H1 (cell line): ENCODE data around the gene CYP46A1. TPM values are rescaled to one million over a fixed set of nuclear protein-coding genes. Genes with fewer than 3 reads are reported as not detected.

ENCODE experiments used
- CTCF ChIA-PET: fragments of 300-600 bp; sonication (Branson Sonifier 250); formaldehyde crosslinking; loops from one replicate; lab custom pipeline; 2021; ENCODE audit not compliant: partially characterized antibody; lab: Charles Lee
- POLR2A ChIA-PET: fragments of 300-600 bp; sonication (Branson Sonifier 250); formaldehyde crosslinking; loops from one replicate; lab custom pipeline; 2021; ENCODE audit warnings: inconsistent platforms; ENCODE audit not compliant: partially characterized antibody; lab: Charles Lee
- DNase-seq, 2 experiments: peaks; one replicate each; pipeline versions ENCODE4 v3.0.0 to v3.0.0-alpha.2; 2010 to 2022; ENCODE audit warnings: low spot score in 2 of 2, low read depth in 1 of 2, mixed read lengths in 1 of 2
- FAIRE-seq: peaks from 2 replicates; lab custom pipeline; 2011; peaks lifted over from hg19 to GRCh38; lab: Jason Lieb, UNC
- H2AFZ ChIP-seq: 2 replicates; pipeline ENCODE4 v1.8.1; 2012; ENCODE audit warnings: low read length, inconsistent platforms
- H2AK5ac ChIP-seq: 2 replicates; pipeline ENCODE4 v1.6.1; 2013; ENCODE audit warnings: low read depth, low read length
- H2BK120ac ChIP-seq: replicated peaks from 2 replicates; pipeline ENCODE3; 2013; ENCODE audit warnings: low read depth, low read length, inconsistent platforms
- H2BK12ac ChIP-seq: 2 replicates; pipeline ENCODE4 v1.6.1; 2013; ENCODE audit warnings: low read depth, low read length
- H2BK15ac ChIP-seq: 2 replicates; pipeline ENCODE4 v1.6.1; 2013; ENCODE audit warnings: low read length
- H2BK20ac ChIP-seq: 2 replicates; pipeline ENCODE4 v1.6.1; 2013; ENCODE audit warnings: low read length
- H2BK5ac ChIP-seq: 2 replicates; pipeline ENCODE4 v1.6.1; 2013; ENCODE audit warnings: low read depth, low read length
- H3K14ac ChIP-seq: 2 replicates; pipeline ENCODE4 v1.6.1; 2013; ENCODE audit warnings: inconsistent platforms; ENCODE audit not compliant: insufficient read length
- H3K18ac ChIP-seq: 2 replicates; pipeline ENCODE4 v1.6.1; 2013; ENCODE audit warnings: low read length; ENCODE audit errors: extremely low read depth
- H3K23ac ChIP-seq: 2 replicates; pipeline ENCODE4 v1.6.1; 2013; ENCODE audit warnings: inconsistent platforms; ENCODE audit not compliant: insufficient read length
- H3K23me2 ChIP-seq: 2 replicates; pipeline ENCODE4 v1.6.1; 2013; ENCODE audit warnings: low read depth, low read length
- H3K27ac ChIP-seq: 2 replicates; pipeline ENCODE4 v1.6.1; 2011; ENCODE audit warnings: low read depth, low read length, inconsistent platforms
- H3K27me3 ChIP-seq, 4 experiments: replicated peaks in 1 of 4; 1 replicate in 1 of 4; 2 replicates in 3 of 4; pipeline versions ENCODE4 v1.6.1 to v1.8.1; 2011 to 2013; ENCODE audit warnings: low read length in 3 of 4, mild to moderate bottlenecking in 3 of 4, inconsistent platforms in 2 of 4, mixed read lengths in 2 of 4, moderate library complexity in 1 of 4; ENCODE audit not compliant: control insufficient read depth in 3 of 4, insufficient read depth in 3 of 4; ENCODE audit errors: extremely low read depth in 1 of 4
- H3K36me3 ChIP-seq, 4 experiments: 2 replicates each; pipeline versions ENCODE4 v1.6.1 to v1.8.1; 2011 to 2013; ENCODE audit warnings: mild to moderate bottlenecking in 4 of 4, low read length in 3 of 4, moderate library complexity in 2 of 4, control low read depth in 1 of 4, inconsistent platforms in 1 of 4; ENCODE audit not compliant: insufficient read depth in 4 of 4, control insufficient read depth in 2 of 4
- H3K4ac ChIP-seq: replicated peaks from 2 replicates; pipeline ENCODE3; 2013; ENCODE audit warnings: low read length, low read depth, mixed read lengths, inconsistent platforms; ENCODE audit not compliant: insufficient read length
- H3K4me1 ChIP-seq, 4 experiments: replicated peaks in 1 of 4; 1 replicate in 1 of 4; 2 replicates in 3 of 4; pipeline versions ENCODE4 v1.6.1 to v1.8.1; 2011 to 2013; ENCODE audit warnings: low read length in 3 of 4, inconsistent platforms in 2 of 4, mixed read lengths in 1 of 4; ENCODE audit not compliant: insufficient read depth in 4 of 4, control insufficient read depth in 3 of 4
- H3K4me2 ChIP-seq, 2 experiments: 2 replicates each; pipeline versions ENCODE4 v1.6.1 to v1.8.1; 2011 to 2013; ENCODE audit warnings: low read depth in 2 of 2, low read length in 2 of 2, control low read depth in 1 of 2, inconsistent platforms in 1 of 2, mild to moderate bottlenecking in 1 of 2; ENCODE audit not compliant: insufficient read depth in 1 of 2
- H3K4me3 ChIP-seq, 4 experiments: fragments of 200-600, 300-600 bp in 1 of 4; sonication (generic), shearing (Covaris generic), sonication (Bioruptor Twin) in 1 of 4; 2 replicates each; pipeline versions ENCODE4 v1.5.1 to v1.8.1; 2011 to 2016; ENCODE audit warnings: low read length in 4 of 4, low read depth in 3 of 4, control low read depth in 2 of 4, inconsistent platforms in 2 of 4, mild to moderate bottlenecking in 2 of 4, mixed read lengths in 1 of 4, moderate library complexity in 1 of 4; ENCODE audit not compliant: insufficient read depth in 2 of 4; ENCODE audit errors: extremely low read depth in 1 of 4
- H3K56ac ChIP-seq: replicated peaks from 2 replicates; pipeline ENCODE3; 2013; ENCODE audit warnings: low read depth, mild to moderate bottlenecking, mixed read lengths, low read length, inconsistent platforms; ENCODE audit not compliant: insufficient read length
- H3K79me1 ChIP-seq: 2 replicates; pipeline ENCODE4 v1.6.1; 2013; ENCODE audit warnings: low read depth, low read length, control low read depth
- H3K79me2 ChIP-seq, 2 experiments: 2 replicates each; pipeline versions ENCODE4 v1.6.1 to v1.8.1; 2012 to 2013; ENCODE audit warnings: low read length in 2 of 2, mild to moderate bottlenecking in 2 of 2, inconsistent platforms in 1 of 2; ENCODE audit not compliant: insufficient read depth in 2 of 2, control insufficient read depth in 1 of 2
- H3K9ac ChIP-seq, 4 experiments: replicated peaks in 1 of 4; 1 replicate in 1 of 4; 2 replicates in 3 of 4; pipeline versions ENCODE4 v1.6.1 to v1.8.1; 2011 to 2013; ENCODE audit warnings: low read depth in 3 of 4, low read length in 3 of 4, control low read depth in 2 of 4, mild to moderate bottlenecking in 2 of 4, moderate library complexity in 2 of 4, inconsistent platforms in 1 of 4; ENCODE audit errors: extremely low read depth in 1 of 4
- H3K9me3 ChIP-seq, 2 experiments: 2 replicates each; pipeline versions ENCODE4 v1.6.1 to v1.8.1; 2012 to 2013; ENCODE audit warnings: mild to moderate bottlenecking in 2 of 2, moderate library complexity in 2 of 2, control low read depth in 1 of 2, inconsistent platforms in 1 of 2, low read depth in 1 of 2, low read length in 1 of 2, mixed read lengths in 1 of 2; ENCODE audit not compliant: insufficient read depth in 2 of 2
- H4K20me1 ChIP-seq, 2 experiments: replicated peaks in 1 of 2; 2 replicates each; pipeline versions ENCODE3 to v1.8.1; 2011 to 2013; ENCODE audit warnings: inconsistent platforms in 2 of 2, low read length in 2 of 2, mild to moderate bottlenecking in 1 of 2; ENCODE audit not compliant: insufficient read depth in 2 of 2, control insufficient read depth in 1 of 2
- H4K5ac ChIP-seq: 2 replicates; pipeline ENCODE4 v1.6.1; 2013; ENCODE audit warnings: low read length, low read depth, mixed read lengths, inconsistent platforms; ENCODE audit not compliant: insufficient read length
- H4K8ac ChIP-seq: 2 replicates; pipeline ENCODE4 v1.8.0; 2013; ENCODE audit warnings: mild to moderate bottlenecking, moderate library complexity, low read length, inconsistent platforms; ENCODE audit not compliant: insufficient read depth; ENCODE audit errors: extremely low read depth
- H4K91ac ChIP-seq: replicated peaks from 2 replicates; pipeline ENCODE3; 2013; ENCODE audit warnings: low read length, mixed read lengths, inconsistent platforms; ENCODE audit not compliant: insufficient read length
- CBX8 ChIP-seq: fragments of 300-800, 300-1000 bp; sonication (generic); IDR thresholded peaks from 2 replicates; pipeline ENCODE4 v1.7.1; 2016; ENCODE audit warnings: low read depth, low read length, borderline replicate concordance
- CREB1 ChIP-seq: IDR thresholded peaks from 2 replicates; pipeline ENCODE4 v1.6.1; 2012; ENCODE audit warnings: inconsistent platforms
- JUND ChIP-seq: IDR thresholded peaks from 2 replicates; pipeline ENCODE4 v1.6.1; 2011; ENCODE audit warnings: mild to moderate bottlenecking, improper control_type of control experiment, low read length
- KDM4A ChIP-seq: IDR thresholded peaks from one replicate; pipeline ENCODE4 v1.7.1; 2012; ENCODE audit warnings: low read depth, mild to moderate bottlenecking, moderate library complexity, low read length, inconsistent platforms; ENCODE audit not compliant: severe bottlenecking
- POLR2A ChIP-seq, 2 experiments: IDR thresholded peaks; 1 replicate in 1 of 2; 2 replicates in 1 of 2; pipeline ENCODE4 v1.6.1; 2011; ENCODE audit warnings: low read depth in 2 of 2, low read length in 2 of 2, mild to moderate bottlenecking in 2 of 2; ENCODE audit errors: control extremely low read depth in 1 of 2
- WGBS, 2 experiments: shearing (Covaris generic) in 1 of 2; methylation state at CpG; one replicate each; pipeline versions ENCODE4 v1.1.6 to v1.1.7; 2013 to 2015; ENCODE audit warnings: low lambda C conversion rate in 2 of 2, mixed read lengths in 2 of 2, inconsistent platforms in 1 of 2, low coverage in 1 of 2, missing lambda C conversion rate in 1 of 2; ENCODE audit not compliant: insufficient replicate concordance in 2 of 2, insufficient coverage in 1 of 2, insufficient read length in 1 of 2; ENCODE audit errors: extremely low coverage in 1 of 2, missing lambda C conversion rate in 1 of 2; 5-methylcytosine and 5-hydroxymethylcytosine counted together
- polyA plus RNA-seq, 7 experiments: library from polyadenylated mRNA; depleted of rRNA in 3 of 7; stranded (reverse) in 5 of 7; unstranded in 2 of 7; fragments of >200 nt in 5 of 7; fragments of 200-250 nt in 2 of 7; gene quantifications; 1 replicate in 5 of 7; 2 replicates in 1 of 7; 4 replicates in 1 of 7; pipeline versions ENCODE4 v1.2.1 to v1.2.3, GENCODE V29; 2011 to 2013; ENCODE audit warnings: missing spikeins in 2 of 7, mixed read lengths in 2 of 7
- total RNA-seq: library from RNA; stranded (reverse); fragmentation: NEBNext Ultra II Directional; extraction: Animal tissue kit (Norgen Biotek cat#: 25700); gene quantifications from 2 replicates; pipeline ENCODE4 v1.2.1, GENCODE V29; 2021
- TF ChIP-seq, protein P1 (sequence below): IDR thresholded peaks from 2 replicates; pipeline ENCODE4 v1.6.1; 2012; ENCODE audit warnings: low read length, inconsistent platforms
- TF ChIP-seq, protein P2 (sequence below), 3 experiments: IDR thresholded peaks; 1 replicate in 2 of 3; 2 replicates in 1 of 3; pipeline versions ENCODE4 v1.5.1 to v1.6.1; 2011; ENCODE audit warnings: low read length in 3 of 3, mild to moderate bottlenecking in 3 of 3, inconsistent platforms in 2 of 3, low read depth in 1 of 3, moderate library complexity in 1 of 3; ENCODE audit not compliant: insufficient read depth in 1 of 3; ENCODE audit errors: control extremely low read depth in 1 of 3

CYP46A1 gene
- total and polyA plus RNA-seq, 2 of the 8 experiments (the other 6 are each of a cell fraction or from before 2014, with no cell fraction given) = 0.41 to 1.3 TPM

DNA sequence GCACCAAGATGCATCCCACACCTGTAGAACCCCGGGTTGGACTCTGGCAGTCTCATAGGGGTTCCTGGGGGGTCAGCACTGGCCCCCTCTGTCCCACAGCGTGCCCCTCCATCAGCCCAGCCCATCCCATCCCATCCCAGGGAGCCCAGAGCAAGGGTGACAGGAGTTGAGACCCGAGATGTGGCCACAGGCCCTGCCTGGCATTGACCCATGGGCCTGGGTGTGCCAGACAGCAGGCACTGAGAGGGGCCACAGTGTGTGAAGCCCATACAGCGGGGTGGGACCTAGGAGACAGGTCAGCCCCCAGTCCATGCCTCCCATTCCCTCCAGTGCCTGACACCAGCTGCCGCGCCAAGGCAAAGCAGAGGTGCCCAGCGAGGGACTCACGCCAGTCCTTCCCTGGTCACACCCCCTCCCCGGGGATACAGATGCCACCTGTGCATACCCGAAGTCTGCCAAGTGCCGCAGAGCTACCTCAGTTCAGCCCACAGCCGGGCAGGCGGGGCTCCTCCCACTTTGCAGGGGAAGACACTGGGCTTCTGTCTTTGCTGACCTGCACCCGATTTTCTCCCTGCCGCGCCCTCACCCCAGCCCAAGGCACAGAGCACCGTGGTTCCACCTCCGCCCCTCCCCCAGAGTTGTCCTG is 50.4 kb downstream of the CYP46A1 start:
- H3K27ac ChIP-seq = no peak overlapping the region
- H3K4me3 ChIP-seq = no peak overlapping the region
- ChIA-PET CTCF (interaction anchor here (1.5 to 18.9 kb wide), 4 partner anchors 13 to 166 kb away, joined by 4 to 237 read pairs (median 80); no protein-coding TSS in a partner anchor), POLR2A (interaction anchor here (0.8 kb wide), 1 partner anchor 150 kb away, joined by 3 read pairs; no protein-coding TSS in a partner anchor)
- H3K18ac ChIP-seq = no peak overlapping the region; the same call in none of the 2 replicates
- FAIRE-seq (no peak), DNase-seq (no peak)
- H3K56ac ChIP-seq = no peak overlapping the region
- H2AFZ ChIP-seq = no peak overlapping the region
- H3K36me3 ChIP-seq = no peaks in the 10 kb centered on the region; a peak in 1 of 8 replicates
- WGBS, 2 experiments = 90% methylated on average over 18 of the region's 18 CpGs; no CpG with 5 or more reads in 1 of the 2 experiments
- H3K79me2 ChIP-seq = no peaks in the 10 kb centered on the region
- H2AK5ac ChIP-seq = 0 out of 2 replicates have a peak overlapping the region, but pooled peaks have one; percentile 24
- no peaks in the 10 kb centered on the region for H3K79me1 ChIP-seq
- H3K4me2 ChIP-seq = no peak overlapping the region
- H3K4me1 ChIP-seq = peaks cover 0 to 6% (median 6%) of the 10 kb centered on the region in 4 experiments; a peak in 5 of 7 replicates
- H2BK12ac ChIP-seq = no peak overlapping the region
- H4K5ac ChIP-seq = no peak overlapping the region
- H3K27me3 ChIP-seq = 0 out of 7 replicates have a peak, but pooled peaks cover 0 to 3% (median 0%) of the 10 kb centered on the region in 4 experiments
- peak overlapping the region; percentile 21 for H3K4ac ChIP-seq
- H3K23me2 ChIP-seq = peaks cover 2% of the 10 kb centered on the region; the same call in 1 of the 2 replicates
- H3K9me3 ChIP-seq = no peaks in the 10 kb centered on the region
- no peak overlapping the region for H2BK120ac ChIP-seq
- no peak overlapping the region for H3K23ac ChIP-seq
- H2BK5ac ChIP-seq = 0 out of 2 replicates have a peak overlapping the region, but pooled peaks have one; percentile 60
- no peaks in the 10 kb centered on the region for H4K20me1 ChIP-seq
- no peak overlapping the region for H2BK15ac ChIP-seq
- H4K91ac ChIP-seq = no peak overlapping the region
- no peak overlapping the region for H3K14ac ChIP-seq
- no peak overlapping the region for H3K9ac ChIP-seq
- peak overlapping the region; percentile 12; the same call in 1 of the 2 replicates for H4K8ac ChIP-seq
- H2BK20ac ChIP-seq = no peak overlapping the region
- TF ChIP-seq CREB1 = no peak
- TF ChIP-seq POLR2A (IDR thresholded peaks at IDR 0.05; ENCODE audit: control extremely low read depth in 1 of 2, low read depth in 2 of 2, low read length in 2 of 2) = no peak
- no peak for TF ChIP-seq KDM4A
- TF ChIP-seq JUND = no peak
- TF ChIP-seq, protein P1, sequence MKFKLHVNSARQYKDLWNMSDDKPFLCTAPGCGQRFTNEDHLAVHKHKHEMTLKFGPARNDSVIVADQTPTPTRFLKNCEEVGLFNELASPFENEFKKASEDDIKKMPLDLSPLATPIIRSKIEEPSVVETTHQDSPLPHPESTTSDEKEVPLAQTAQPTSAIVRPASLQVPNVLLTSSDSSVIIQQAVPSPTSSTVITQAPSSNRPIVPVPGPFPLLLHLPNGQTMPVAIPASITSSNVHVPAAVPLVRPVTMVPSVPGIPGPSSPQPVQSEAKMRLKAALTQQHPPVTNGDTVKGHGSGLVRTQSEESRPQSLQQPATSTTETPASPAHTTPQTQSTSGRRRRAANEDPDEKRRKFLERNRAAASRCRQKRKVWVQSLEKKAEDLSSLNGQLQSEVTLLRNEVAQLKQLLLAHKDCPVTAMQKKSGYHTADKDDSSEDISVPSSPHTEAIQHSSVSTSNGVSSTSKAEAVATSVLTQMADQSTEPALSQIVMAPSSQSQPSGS = no peak
- TF ChIP-seq, protein P2, sequence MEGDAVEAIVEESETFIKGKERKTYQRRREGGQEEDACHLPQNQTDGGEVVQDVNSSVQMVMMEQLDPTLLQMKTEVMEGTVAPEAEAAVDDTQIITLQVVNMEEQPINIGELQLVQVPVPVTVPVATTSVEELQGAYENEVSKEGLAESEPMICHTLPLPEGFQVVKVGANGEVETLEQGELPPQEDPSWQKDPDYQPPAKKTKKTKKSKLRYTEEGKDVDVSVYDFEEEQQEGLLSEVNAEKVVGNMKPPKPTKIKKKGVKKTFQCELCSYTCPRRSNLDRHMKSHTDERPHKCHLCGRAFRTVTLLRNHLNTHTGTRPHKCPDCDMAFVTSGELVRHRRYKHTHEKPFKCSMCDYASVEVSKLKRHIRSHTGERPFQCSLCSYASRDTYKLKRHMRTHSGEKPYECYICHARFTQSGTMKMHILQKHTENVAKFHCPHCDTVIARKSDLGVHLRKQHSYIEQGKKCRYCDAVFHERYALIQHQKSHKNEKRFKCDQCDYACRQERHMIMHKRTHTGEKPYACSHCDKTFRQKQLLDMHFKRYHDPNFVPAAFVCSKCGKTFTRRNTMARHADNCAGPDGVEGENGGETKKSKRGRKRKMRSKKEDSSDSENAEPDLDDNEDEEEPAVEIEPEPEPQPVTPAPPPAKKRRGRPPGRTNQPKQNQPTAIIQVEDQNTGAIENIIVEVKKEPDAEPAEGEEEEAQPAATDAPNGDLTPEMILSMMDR (IDR thresholded peaks at IDR 0.05; ENCODE audit: control extremely low read depth in 1 of 3, insufficient read depth in 1 of 3, low read depth in 1 of 3, low read length in 3 of 3) = no peak
- no peak for TF ChIP-seq CBX8
